ENCODE results near the gene KRT28.

GRCh38 chr17:40778461-40778860 is 21.3 kb downstream of the KRT28 start:
- TF ChIP-seq RCOR1 (IDR thresholded peaks at IDR 0.05; ENCODE audit: low read depth, low read length) (no peak), POLR2A (IDR thresholded peaks at IDR 0.05; ENCODE audit: low read length) (no peak), ELK1 (IDR thresholded peaks at IDR 0.05; ENCODE audit: low read depth, low read length) (no peak), MAFK (IDR thresholded peaks at IDR 0.05; ENCODE audit: partially characterized antibody) (no peak)
- TF ChIP-seq, protein P1, sequence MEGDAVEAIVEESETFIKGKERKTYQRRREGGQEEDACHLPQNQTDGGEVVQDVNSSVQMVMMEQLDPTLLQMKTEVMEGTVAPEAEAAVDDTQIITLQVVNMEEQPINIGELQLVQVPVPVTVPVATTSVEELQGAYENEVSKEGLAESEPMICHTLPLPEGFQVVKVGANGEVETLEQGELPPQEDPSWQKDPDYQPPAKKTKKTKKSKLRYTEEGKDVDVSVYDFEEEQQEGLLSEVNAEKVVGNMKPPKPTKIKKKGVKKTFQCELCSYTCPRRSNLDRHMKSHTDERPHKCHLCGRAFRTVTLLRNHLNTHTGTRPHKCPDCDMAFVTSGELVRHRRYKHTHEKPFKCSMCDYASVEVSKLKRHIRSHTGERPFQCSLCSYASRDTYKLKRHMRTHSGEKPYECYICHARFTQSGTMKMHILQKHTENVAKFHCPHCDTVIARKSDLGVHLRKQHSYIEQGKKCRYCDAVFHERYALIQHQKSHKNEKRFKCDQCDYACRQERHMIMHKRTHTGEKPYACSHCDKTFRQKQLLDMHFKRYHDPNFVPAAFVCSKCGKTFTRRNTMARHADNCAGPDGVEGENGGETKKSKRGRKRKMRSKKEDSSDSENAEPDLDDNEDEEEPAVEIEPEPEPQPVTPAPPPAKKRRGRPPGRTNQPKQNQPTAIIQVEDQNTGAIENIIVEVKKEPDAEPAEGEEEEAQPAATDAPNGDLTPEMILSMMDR (IDR thresholded peaks at IDR 0.05), result no peak
